COLO668 (cell line): ENCODE measurements around the gene LYPD4.
A peak's percentile ranks its signal among the peaks of the same experiment; 100 is the strongest.

Experiments
- DNase-seq: peaks from one replicate; lab custom pipeline; 2025; ENCODE audit not compliant: unreplicated experiment; lab: John Stamatoyannopoulos, UW

The LYPD4 gene

GRCh38 chr19:41844601-41845000 is at the start of gene LYPD4:
LYPD4 (minus strand) TSS chr19:41844683; CDS start chr19:41839285, 5,398 bp downstream.
- no peak for DNase-seq

GRCh38 chr19:41893899-41894298 is 49.4 kb upstream of the LYPD4 start:
- DNase-seq = no peak

- DNase-seq = no peak
These were observed 47.9 kb upstream of the LYPD4 start for GRCh38 chr19:41892173-41892902.

- no peak for DNase-seq
These were observed 46.5 kb upstream of the LYPD4 start for GRCh38 chr19:41890936-41891335.

GRCh38 chr19:41889896-41890295 is 45.4 kb upstream of the LYPD4 start:
- no peak for DNase-seq

- DNase-seq = no peak
These were observed 44.4 kb upstream of the LYPD4 start for GRCh38 chr19:41888926-41889325.

- peak; percentile 60 for DNase-seq
These were observed 43.4 kb upstream of the LYPD4 start for GRCh38 chr19:41887711-41888382.

- DNase-seq = no peak
These were observed 42.6 kb upstream of the LYPD4 start for GRCh38 chr19:41886761-41887710.

- DNase-seq = peak; percentile 98
These were observed 39.6 kb upstream of the LYPD4 start for GRCh38 chr19:41883821-41884733.

GRCh38 chr19:41883463-41883820 is 39.0 kb upstream of the LYPD4 start:
- no peak for DNase-seq

- DNase-seq = peak; percentile 58
These were observed 38.3 kb upstream of the LYPD4 start, which contains the start of gene ARHGEF1 for GRCh38 chr19:41882568-41883462. ARHGEF1 (plus strand) TSS chr19:41883184; CDS start chr19:41888083, 4,899 bp downstream.

- no peak for DNase-seq
These were observed 35.8 kb upstream of the LYPD4 start for GRCh38 chr19:41880329-41880708.

GRCh38 chr19:41879670-41880328 is 35.3 kb upstream of the LYPD4 start:
- DNase-seq = no peak

- no peak for DNase-seq
These were observed 34.6 kb upstream of the LYPD4 start for GRCh38 chr19:41879080-41879479.

- DNase-seq = no peak
These were observed 33.7 kb upstream of the LYPD4 start for GRCh38 chr19:41877916-41878905.

GRCh38 chr19:41876847-41877832 is 32.7 kb upstream of the LYPD4 start, which contains the start of gene CD79A:
CD79A (plus strand) TSS chr19:41877279; CDS start chr19:41877305, 26 bp downstream.
- DNase-seq = no peak
